Duodenal mucosa (tissue), 2 donors: Measurements from ENCODE around the gene EP400.

Experiments
- H3K27ac ChIP-seq: one replicate; pipeline ENCODE4 v1.7.0; 2013; ENCODE audit warnings: low read depth, low read length
- H3K27me3 ChIP-seq, 2 donors: one replicate each; pipeline ENCODE4 v1.7.0; 2013; ENCODE audit warnings: low read length in 2 of 2, control low read depth in 1 of 2; ENCODE audit not compliant: insufficient read depth in 2 of 2, control insufficient read depth in 1 of 2
- H3K36me3 ChIP-seq, 2 donors: one replicate each; pipeline ENCODE4 v1.7.0; 2013; ENCODE audit warnings: low read length in 2 of 2, control low read depth in 1 of 2; ENCODE audit not compliant: insufficient read depth in 2 of 2, control insufficient read depth in 1 of 2
- H3K4me1 ChIP-seq, 2 donors: one replicate each; pipeline ENCODE4 v1.7.0; 2013; ENCODE audit warnings: low read length in 2 of 2, control low read depth in 1 of 2; ENCODE audit not compliant: insufficient read depth in 2 of 2, control insufficient read depth in 1 of 2
- H3K4me3 ChIP-seq, 2 donors: one replicate each; pipeline ENCODE4 v1.7.0; 2013; ENCODE audit warnings: low read length in 2 of 2, low read depth in 1 of 2
- H3K9ac ChIP-seq, 2 donors: one replicate each; pipeline ENCODE4 v1.7.0; 2013; ENCODE audit warnings: low read length in 2 of 2, low read depth in 1 of 2
- H3K9me3 ChIP-seq, 2 donors: one replicate each; pipeline ENCODE4 v1.7.0; 2013; ENCODE audit warnings: low read length in 2 of 2, control low read depth in 1 of 2; ENCODE audit not compliant: control insufficient read depth in 1 of 2

Gene EP400

GRCh38 chr12:132064631-132065030 lies 114.9 kb downstream of the EP400 start:
- Histone ChIP-seq H3K27me3 (no peaks in the 10 kb centered on the region), H3K27ac (no peak overlapping the region), H3K4me3 (no peak overlapping the region), H3K9me3 (no peaks in the 10 kb centered on the region), H3K9ac (no peak overlapping the region), H3K36me3 (peaks cover 37 to 67% of the 10 kb centered on the region in 2 donors), H3K4me1 (no peaks in the 10 kb centered on the region)

GRCh38 chr12:132065203-132065602 lies 115.5 kb downstream of the EP400 start:
- no peak overlapping the region for H3K4me3 ChIP-seq
- H3K9me3 ChIP-seq = no peaks in the 10 kb centered on the region
- peaks cover 37 to 69% of the 10 kb centered on the region in 2 donors for H3K36me3 ChIP-seq
- no peak overlapping the region for H3K27ac ChIP-seq
- no peak overlapping the region for H3K9ac ChIP-seq
- no peaks in the 10 kb centered on the region for H3K27me3 ChIP-seq
- H3K4me1 ChIP-seq = peaks cover 0 to 4% of the 10 kb centered on the region in 2 donors

- H3K36me3 ChIP-seq = peaks cover 37 to 71% of the 10 kb centered on the region in 2 donors
- H3K9me3 ChIP-seq = no peaks in the 10 kb centered on the region
- H3K4me1 ChIP-seq = peaks cover 0 to 5% of the 10 kb centered on the region in 2 donors
Measured at GRCh38 chr12:132065609-132066344, 116.0 kb downstream of the EP400 start.

GRCh38 chr12:132066345-132066685 lies 116.6 kb downstream of the EP400 start:
- Histone ChIP-seq H3K27ac (no peak overlapping the region), H3K4me3 (no peak overlapping the region), H3K36me3 (peaks cover 40 to 73% of the 10 kb centered on the region in 2 donors), H3K27me3 (no peaks in the 10 kb centered on the region), H3K9me3 (no peaks in the 10 kb centered on the region), H3K9ac (no peak overlapping the region), H3K4me1 (peaks cover 0 to 5% of the 10 kb centered on the region in 2 donors)

More at GRCh38 chr12:132065609-132066344, 116.0 kb downstream of the EP400 start:
- H3K9ac ChIP-seq = no peak overlapping the region
- H3K27ac ChIP-seq = no peak overlapping the region
- H3K4me3 ChIP-seq = no peak overlapping the region
- H3K27me3 ChIP-seq = no peaks in the 10 kb centered on the region

- Histone ChIP-seq H3K36me3 (peaks cover 40 to 69% of the 10 kb centered on the region in 2 donors), H3K27ac (no peak overlapping the region), H3K27me3 (no peaks in the 10 kb centered on the region), H3K9ac (no peak overlapping the region), H3K4me3 (no peak overlapping the region), H3K4me1 (peaks cover 0 to 5% of the 10 kb centered on the region in 2 donors), H3K9me3 (no peaks in the 10 kb centered on the region)
Measured at GRCh38 chr12:132066749-132067148, 117.0 kb downstream of the EP400 start.

- H3K4me1 ChIP-seq = peaks cover 0 to 5% of the 10 kb centered on the region in 2 donors
- no peak overlapping the region for H3K27ac ChIP-seq
- no peaks in the 10 kb centered on the region for H3K27me3 ChIP-seq
- H3K36me3 ChIP-seq = peaks cover 36 to 69% of the 10 kb centered on the region in 2 donors
- no peaks in the 10 kb centered on the region for H3K9me3 ChIP-seq
- H3K9ac ChIP-seq = no peak overlapping the region
- H3K4me3 ChIP-seq = no peak overlapping the region
Measured at GRCh38 chr12:132067182-132067581, 117.4 kb downstream of the EP400 start.

GRCh38 chr12:132068250-132068649 lies 118.5 kb downstream of the EP400 start:
- Histone ChIP-seq H3K27ac (no peak overlapping the region), H3K36me3 (peaks cover 31 to 68% of the 10 kb centered on the region in 2 donors)

GRCh38 chr12:132069336-132069985 lies 119.7 kb downstream of the EP400 start:
- H3K36me3 ChIP-seq = peaks cover 31 to 72% of the 10 kb centered on the region in 2 donors
- H3K27me3 ChIP-seq = no peaks in the 10 kb centered on the region
- no peaks in the 10 kb centered on the region for H3K9me3 ChIP-seq
- H3K4me3 ChIP-seq = no peak overlapping the region
- H3K4me1 ChIP-seq = peaks cover 0 to 5% of the 10 kb centered on the region in 2 donors
- no peak overlapping the region for H3K27ac ChIP-seq
- no peak overlapping the region for H3K9ac ChIP-seq

More at GRCh38 chr12:132068250-132068649, 118.5 kb downstream of the EP400 start:
- no peaks in the 10 kb centered on the region for H3K9me3 ChIP-seq
- H3K9ac ChIP-seq = no peak overlapping the region
- H3K27me3 ChIP-seq = no peaks in the 10 kb centered on the region
- H3K4me1 ChIP-seq = peaks cover 0 to 5% of the 10 kb centered on the region in 2 donors
- H3K4me3 ChIP-seq = no peak overlapping the region

- Histone ChIP-seq H3K4me3 (no peak overlapping the region), H3K4me1 (peaks cover 0 to 5% of the 10 kb centered on the region in 2 donors), H3K27me3 (no peaks in the 10 kb centered on the region), H3K9me3 (no peaks in the 10 kb centered on the region), H3K36me3 (peaks cover 31 to 73% of the 10 kb centered on the region in 2 donors), H3K9ac (no peak overlapping the region), H3K27ac (no peak overlapping the region)
Measured at GRCh38 chr12:132070298-132070697, 120.6 kb downstream of the EP400 start.

GRCh38 chr12:132071040-132071810 lies 121.5 kb downstream of the EP400 start:
- H3K4me1 ChIP-seq = peaks cover 0 to 5% of the 10 kb centered on the region in 2 donors
- H3K27ac ChIP-seq = no peak overlapping the region
- no peaks in the 10 kb centered on the region for H3K9me3 ChIP-seq
- no peaks in the 10 kb centered on the region for H3K27me3 ChIP-seq
- no peak overlapping the region for H3K4me3 ChIP-seq
- H3K9ac ChIP-seq = no peak overlapping the region
- H3K36me3 ChIP-seq = peaks cover 32 to 77% of the 10 kb centered on the region in 2 donors
